GM23338 (cell line): Measurements from ENCODE around the gene RPN2. TPM values are rescaled to one million over a fixed set of nuclear protein-coding genes. Genes with fewer than 3 reads are reported as not detected.

Experiments used
- ATAC-seq: fragments of 200-7000 bp; cut with Tn5 transposase; 3 replicates; pipeline ENCODE4 v1.9.1; 2020
- DNase-seq: peaks from one replicate; pipeline ENCODE4 v3.0.0-alpha.2; 2015; ENCODE audit warnings: low spot score
- H2AFZ ChIP-seq: fragments of 200-600 bp; sonication (generic); 2 replicates; pipeline ENCODE4 v1.8.0; 2016; ENCODE audit warnings: antibody characterized with exemption, mild to moderate bottlenecking, moderate library complexity
- H3F3A ChIP-seq: fragments of 200-600 bp; sonication (generic); replicated peaks from 2 replicates; pipeline ENCODE4 v1.8.0; 2017; ENCODE audit warnings: antibody characterized with exemption, mixed run types, low read depth
- H3K27ac ChIP-seq: fragments of 200-600 bp; sonication (generic); 2 replicates; pipeline ENCODE4 v1.6.1; 2016; ENCODE audit warnings: low read depth
- H3K27me3 ChIP-seq: fragments of 200-600 bp; sonication (generic); 2 replicates; pipeline ENCODE4 v1.8.0; 2016; ENCODE audit warnings: mild to moderate bottlenecking, mixed run types, moderate library complexity; ENCODE audit not compliant: insufficient read depth
- H3K36me3 ChIP-seq: fragments of 200-600 bp; sonication (generic); 2 replicates; pipeline ENCODE4 v1.8.0; 2016; ENCODE audit warnings: mild to moderate bottlenecking; ENCODE audit not compliant: insufficient read depth
- H3K4me1 ChIP-seq: fragments of 200-600 bp; sonication (generic); 2 replicates; pipeline ENCODE4 v1.8.0; 2016; ENCODE audit warnings: mild to moderate bottlenecking, moderate library complexity; ENCODE audit not compliant: insufficient read depth
- H3K4me2 ChIP-seq: fragments of 200-600 bp; sonication (generic); 2 replicates; pipeline ENCODE4 v1.7.1; 2017; ENCODE audit warnings: mixed run types
- H3K4me3 ChIP-seq: fragments of 200-600 bp; sonication (generic); 2 replicates; pipeline ENCODE4 v1.6.1; 2016; ENCODE audit warnings: mixed run types
- H3K79me2 ChIP-seq: fragments of 200-600 bp; sonication (generic); replicated peaks from 2 replicates; pipeline ENCODE4 v1.8.0; 2017; ENCODE audit warnings: mild to moderate bottlenecking; ENCODE audit not compliant: insufficient read depth
- H3K9me2 ChIP-seq: fragments of 200-600 bp; sonication (generic); 2 replicates; pipeline ENCODE4 v1.8.0; 2017; ENCODE audit not compliant: insufficient read depth
- H4K20me1 ChIP-seq: fragments of 200-600 bp; sonication (generic); replicated peaks from 2 replicates; pipeline ENCODE4 v1.8.0; 2017; ENCODE audit warnings: mild to moderate bottlenecking; ENCODE audit not compliant: insufficient read depth
- H3K27ac Mint-ChIP-seq: 2 replicates; pipeline ENCODE4 v1.8.0; 2020; ENCODE audit warnings: inconsistent platforms, mild to moderate bottlenecking, moderate library complexity, mixed read lengths
- H3K27me3 Mint-ChIP-seq: 3 replicates; pipeline ENCODE4 v1.8.0; 2022; ENCODE audit warnings: low read depth, mild to moderate bottlenecking, moderate library complexity, mixed read lengths, inconsistent platforms; ENCODE audit not compliant: insufficient read depth, poor library complexity
- H3K36me3 Mint-ChIP-seq: 3 replicates; pipeline ENCODE4 v1.8.0; 2021; ENCODE audit warnings: low read depth, mild to moderate bottlenecking, inconsistent platforms, moderate library complexity, mixed read lengths
- H3K4me1 Mint-ChIP-seq: 3 replicates; pipeline ENCODE4 v1.8.0; 2020; ENCODE audit warnings: mild to moderate bottlenecking, inconsistent platforms, mixed read lengths
- H3K4me3 Mint-ChIP-seq: 3 replicates; pipeline ENCODE4 v1.8.0; 2021; ENCODE audit warnings: moderate library complexity, mild to moderate bottlenecking, inconsistent platforms, mixed read lengths
- H3K9me3 Mint-ChIP-seq: 3 replicates; pipeline ENCODE4 v1.8.0; 2020; ENCODE audit warnings: moderate library complexity, mild to moderate bottlenecking, inconsistent platforms, mixed read lengths
- CREB1 ChIP-seq: fragments of 250-450 bp; sonication (Bioruptor Pico); IDR thresholded peaks from 2 replicates; pipeline ENCODE4 v1.5.0; 2020; ENCODE audit warnings: low read depth, mild to moderate bottlenecking, moderate library complexity
- CTCF ChIP-seq, 2 experiments: fragments of 200-600 bp in 1 of 2; sonication (generic) in 1 of 2; conservative IDR thresholded peaks; 2 replicates each; pipeline versions ENCODE4 v1.5.1 to v1.6.1; 2016 to 2017; ENCODE audit warnings: antibody characterized with exemption in 2 of 2, low read depth in 2 of 2, mild to moderate bottlenecking in 2 of 2, moderate library complexity in 1 of 2
- EZH2 ChIP-seq: fragments of 200-600 bp; sonication (generic); IDR thresholded peaks from one replicate; pipeline ENCODE4 v1.8.0; 2017; ENCODE audit warnings: antibody characterized with exemption, mild to moderate bottlenecking, low read depth; ENCODE audit not compliant: unreplicated experiment
- EZH2phosphoT487 ChIP-seq: fragments of 200-600 bp; sonication (generic); IDR thresholded peaks from one replicate; pipeline ENCODE4 v1.8.1; 2018; ENCODE audit warnings: antibody characterized with exemption; ENCODE audit not compliant: unreplicated experiment
- NANOG ChIP-seq: IDR thresholded peaks from 2 replicates; pipeline ENCODE4 v1.6.1; 2016; ENCODE audit warnings: antibody characterized with exemption, borderline replicate concordance
- POLR2AphosphoS5 ChIP-seq: IDR thresholded peaks from 2 replicates; pipeline ENCODE4 v1.6.1; 2016; ENCODE audit warnings: antibody characterized with exemption, low read depth
- STAT1 ChIP-seq: IDR thresholded peaks from one replicate; pipeline ENCODE4 v1.6.1; 2016; ENCODE audit warnings: antibody characterized with exemption; ENCODE audit not compliant: unreplicated experiment
- ZNF114 ChIP-seq: fragments of 250-450 bp; sonication (Bioruptor Pico); IDR thresholded peaks from 2 replicates; pipeline ENCODE4 v1.5.0; 2020; ENCODE audit warnings: mild to moderate bottlenecking, moderate library complexity
- ZNF331 ChIP-seq: fragments of 250-450 bp; sonication (Bioruptor Pico); IDR thresholded peaks from 2 replicates; pipeline ENCODE4 v1.5.0; 2020; ENCODE audit warnings: low read depth, mild to moderate bottlenecking, moderate library complexity
- polyA plus RNA-seq: library from polyadenylated mRNA; unstranded; fragments of >200 nt; fragmentation: Nextera tagmentation; extraction: Ambion mirVana; gene quantifications from 2 replicates; pipeline ENCODE4 v1.2.1, GENCODE V29; 2016
- total RNA-seq: library from RNA; depleted of rRNA; stranded (reverse); fragments of >200 nt; shearing (Covaris generic); gene quantifications from 2 replicates; pipeline ENCODE4 v1.2.3, GENCODE V29; 2014
- TF ChIP-seq, protein P1 (sequence below): IDR thresholded peaks from 2 replicates; pipeline ENCODE4 v1.6.1; 2016; ENCODE audit warnings: antibody characterized with exemption
- TF ChIP-seq, protein P2 (sequence below): IDR thresholded peaks from one replicate; pipeline ENCODE4 v1.6.1; 2018; ENCODE audit warnings: antibody characterized with exemption; ENCODE audit not compliant: unreplicated experiment
- TF ChIP-seq, protein P3 (sequence below): fragments of 250-450 bp; sonication (Bioruptor Pico); IDR thresholded peaks from 2 replicates; pipeline ENCODE4 v1.5.0; 2020; ENCODE audit warnings: mild to moderate bottlenecking, moderate library complexity

Gene RPN2
- total and polyA plus RNA-seq, 2 experiments from 2014 or later = 244 to 302 TPM

DNA sequence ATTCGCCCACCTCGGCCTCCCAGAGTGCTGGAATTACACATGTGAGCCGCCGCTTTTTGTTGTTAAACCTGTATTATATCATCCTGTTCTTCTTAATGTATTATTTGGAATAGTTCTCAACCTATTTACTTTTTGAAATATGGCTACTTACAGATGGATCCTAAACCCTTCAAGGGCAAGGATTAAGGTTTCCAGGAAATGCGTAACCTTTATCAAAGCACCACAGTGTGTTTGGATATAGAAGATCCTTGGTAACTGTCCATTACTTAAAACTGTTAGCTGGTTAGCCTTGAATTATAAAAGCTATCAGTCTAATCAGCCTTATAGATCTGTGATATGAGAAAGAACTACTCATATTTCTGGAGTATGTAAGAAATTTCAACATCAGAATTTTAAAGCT is 12.3 kb upstream of the RPN2 start:
- no peaks in the 10 kb centered on the region for H3K9me2 ChIP-seq
- H3K27ac ChIP-seq = no peak overlapping the region
- H3K36me3 Mint-ChIP-seq = no peaks in the 10 kb centered on the region
- H3K4me1 ChIP-seq = no peaks in the 10 kb centered on the region
- H3K36me3 ChIP-seq = no peaks in the 10 kb centered on the region
- no peak overlapping the region for H3K4me3 ChIP-seq
- H3K79me2 ChIP-seq = no peaks in the 10 kb centered on the region
- H3K4me2 ChIP-seq = no peak overlapping the region
- peaks cover 2% of the 10 kb centered on the region for H3K27me3 Mint-ChIP-seq
- no peaks in the 10 kb centered on the region for H3K27me3 ChIP-seq
- H3K4me3 Mint-ChIP-seq = no peak overlapping the region
- H3K27ac Mint-ChIP-seq = no peak overlapping the region
- no peak for TF ChIP-seq EZH2phosphoT487
- TF ChIP-seq POLR2AphosphoS5 = no peak
- TF ChIP-seq CREB1 (CRISPR knock-in tag) = no peak
- no peak for TF ChIP-seq ZNF331 (CRISPR knock-in tag)
- no peak for TF ChIP-seq CTCF (conservative IDR thresholded peaks at IDR 0.05; ENCODE audit: low read depth in 2 of 2)
- TF ChIP-seq EZH2 = no peak
- TF ChIP-seq, protein P1, sequence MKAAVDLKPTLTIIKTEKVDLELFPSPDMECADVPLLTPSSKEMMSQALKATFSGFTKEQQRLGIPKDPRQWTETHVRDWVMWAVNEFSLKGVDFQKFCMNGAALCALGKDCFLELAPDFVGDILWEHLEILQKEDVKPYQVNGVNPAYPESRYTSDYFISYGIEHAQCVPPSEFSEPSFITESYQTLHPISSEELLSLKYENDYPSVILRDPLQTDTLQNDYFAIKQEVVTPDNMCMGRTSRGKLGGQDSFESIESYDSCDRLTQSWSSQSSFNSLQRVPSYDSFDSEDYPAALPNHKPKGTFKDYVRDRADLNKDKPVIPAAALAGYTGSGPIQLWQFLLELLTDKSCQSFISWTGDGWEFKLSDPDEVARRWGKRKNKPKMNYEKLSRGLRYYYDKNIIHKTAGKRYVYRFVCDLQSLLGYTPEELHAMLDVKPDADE = no peak
- TF ChIP-seq, protein P2, sequence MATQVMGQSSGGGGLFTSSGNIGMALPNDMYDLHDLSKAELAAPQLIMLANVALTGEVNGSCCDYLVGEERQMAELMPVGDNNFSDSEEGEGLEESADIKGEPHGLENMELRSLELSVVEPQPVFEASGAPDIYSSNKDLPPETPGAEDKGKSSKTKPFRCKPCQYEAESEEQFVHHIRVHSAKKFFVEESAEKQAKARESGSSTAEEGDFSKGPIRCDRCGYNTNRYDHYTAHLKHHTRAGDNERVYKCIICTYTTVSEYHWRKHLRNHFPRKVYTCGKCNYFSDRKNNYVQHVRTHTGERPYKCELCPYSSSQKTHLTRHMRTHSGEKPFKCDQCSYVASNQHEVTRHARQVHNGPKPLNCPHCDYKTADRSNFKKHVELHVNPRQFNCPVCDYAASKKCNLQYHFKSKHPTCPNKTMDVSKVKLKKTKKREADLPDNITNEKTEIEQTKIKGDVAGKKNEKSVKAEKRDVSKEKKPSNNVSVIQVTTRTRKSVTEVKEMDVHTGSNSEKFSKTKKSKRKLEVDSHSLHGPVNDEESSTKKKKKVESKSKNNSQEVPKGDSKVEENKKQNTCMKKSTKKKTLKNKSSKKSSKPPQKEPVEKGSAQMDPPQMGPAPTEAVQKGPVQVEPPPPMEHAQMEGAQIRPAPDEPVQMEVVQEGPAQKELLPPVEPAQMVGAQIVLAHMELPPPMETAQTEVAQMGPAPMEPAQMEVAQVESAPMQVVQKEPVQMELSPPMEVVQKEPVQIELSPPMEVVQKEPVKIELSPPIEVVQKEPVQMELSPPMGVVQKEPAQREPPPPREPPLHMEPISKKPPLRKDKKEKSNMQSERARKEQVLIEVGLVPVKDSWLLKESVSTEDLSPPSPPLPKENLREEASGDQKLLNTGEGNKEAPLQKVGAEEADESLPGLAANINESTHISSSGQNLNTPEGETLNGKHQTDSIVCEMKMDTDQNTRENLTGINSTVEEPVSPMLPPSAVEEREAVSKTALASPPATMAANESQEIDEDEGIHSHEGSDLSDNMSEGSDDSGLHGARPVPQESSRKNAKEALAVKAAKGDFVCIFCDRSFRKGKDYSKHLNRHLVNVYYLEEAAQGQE = no peak
- no peak for TF ChIP-seq ZNF114 (CRISPR knock-in tag)
- TF ChIP-seq NANOG = no peak
- no peak for TF ChIP-seq STAT1
- TF ChIP-seq, protein P3, sequence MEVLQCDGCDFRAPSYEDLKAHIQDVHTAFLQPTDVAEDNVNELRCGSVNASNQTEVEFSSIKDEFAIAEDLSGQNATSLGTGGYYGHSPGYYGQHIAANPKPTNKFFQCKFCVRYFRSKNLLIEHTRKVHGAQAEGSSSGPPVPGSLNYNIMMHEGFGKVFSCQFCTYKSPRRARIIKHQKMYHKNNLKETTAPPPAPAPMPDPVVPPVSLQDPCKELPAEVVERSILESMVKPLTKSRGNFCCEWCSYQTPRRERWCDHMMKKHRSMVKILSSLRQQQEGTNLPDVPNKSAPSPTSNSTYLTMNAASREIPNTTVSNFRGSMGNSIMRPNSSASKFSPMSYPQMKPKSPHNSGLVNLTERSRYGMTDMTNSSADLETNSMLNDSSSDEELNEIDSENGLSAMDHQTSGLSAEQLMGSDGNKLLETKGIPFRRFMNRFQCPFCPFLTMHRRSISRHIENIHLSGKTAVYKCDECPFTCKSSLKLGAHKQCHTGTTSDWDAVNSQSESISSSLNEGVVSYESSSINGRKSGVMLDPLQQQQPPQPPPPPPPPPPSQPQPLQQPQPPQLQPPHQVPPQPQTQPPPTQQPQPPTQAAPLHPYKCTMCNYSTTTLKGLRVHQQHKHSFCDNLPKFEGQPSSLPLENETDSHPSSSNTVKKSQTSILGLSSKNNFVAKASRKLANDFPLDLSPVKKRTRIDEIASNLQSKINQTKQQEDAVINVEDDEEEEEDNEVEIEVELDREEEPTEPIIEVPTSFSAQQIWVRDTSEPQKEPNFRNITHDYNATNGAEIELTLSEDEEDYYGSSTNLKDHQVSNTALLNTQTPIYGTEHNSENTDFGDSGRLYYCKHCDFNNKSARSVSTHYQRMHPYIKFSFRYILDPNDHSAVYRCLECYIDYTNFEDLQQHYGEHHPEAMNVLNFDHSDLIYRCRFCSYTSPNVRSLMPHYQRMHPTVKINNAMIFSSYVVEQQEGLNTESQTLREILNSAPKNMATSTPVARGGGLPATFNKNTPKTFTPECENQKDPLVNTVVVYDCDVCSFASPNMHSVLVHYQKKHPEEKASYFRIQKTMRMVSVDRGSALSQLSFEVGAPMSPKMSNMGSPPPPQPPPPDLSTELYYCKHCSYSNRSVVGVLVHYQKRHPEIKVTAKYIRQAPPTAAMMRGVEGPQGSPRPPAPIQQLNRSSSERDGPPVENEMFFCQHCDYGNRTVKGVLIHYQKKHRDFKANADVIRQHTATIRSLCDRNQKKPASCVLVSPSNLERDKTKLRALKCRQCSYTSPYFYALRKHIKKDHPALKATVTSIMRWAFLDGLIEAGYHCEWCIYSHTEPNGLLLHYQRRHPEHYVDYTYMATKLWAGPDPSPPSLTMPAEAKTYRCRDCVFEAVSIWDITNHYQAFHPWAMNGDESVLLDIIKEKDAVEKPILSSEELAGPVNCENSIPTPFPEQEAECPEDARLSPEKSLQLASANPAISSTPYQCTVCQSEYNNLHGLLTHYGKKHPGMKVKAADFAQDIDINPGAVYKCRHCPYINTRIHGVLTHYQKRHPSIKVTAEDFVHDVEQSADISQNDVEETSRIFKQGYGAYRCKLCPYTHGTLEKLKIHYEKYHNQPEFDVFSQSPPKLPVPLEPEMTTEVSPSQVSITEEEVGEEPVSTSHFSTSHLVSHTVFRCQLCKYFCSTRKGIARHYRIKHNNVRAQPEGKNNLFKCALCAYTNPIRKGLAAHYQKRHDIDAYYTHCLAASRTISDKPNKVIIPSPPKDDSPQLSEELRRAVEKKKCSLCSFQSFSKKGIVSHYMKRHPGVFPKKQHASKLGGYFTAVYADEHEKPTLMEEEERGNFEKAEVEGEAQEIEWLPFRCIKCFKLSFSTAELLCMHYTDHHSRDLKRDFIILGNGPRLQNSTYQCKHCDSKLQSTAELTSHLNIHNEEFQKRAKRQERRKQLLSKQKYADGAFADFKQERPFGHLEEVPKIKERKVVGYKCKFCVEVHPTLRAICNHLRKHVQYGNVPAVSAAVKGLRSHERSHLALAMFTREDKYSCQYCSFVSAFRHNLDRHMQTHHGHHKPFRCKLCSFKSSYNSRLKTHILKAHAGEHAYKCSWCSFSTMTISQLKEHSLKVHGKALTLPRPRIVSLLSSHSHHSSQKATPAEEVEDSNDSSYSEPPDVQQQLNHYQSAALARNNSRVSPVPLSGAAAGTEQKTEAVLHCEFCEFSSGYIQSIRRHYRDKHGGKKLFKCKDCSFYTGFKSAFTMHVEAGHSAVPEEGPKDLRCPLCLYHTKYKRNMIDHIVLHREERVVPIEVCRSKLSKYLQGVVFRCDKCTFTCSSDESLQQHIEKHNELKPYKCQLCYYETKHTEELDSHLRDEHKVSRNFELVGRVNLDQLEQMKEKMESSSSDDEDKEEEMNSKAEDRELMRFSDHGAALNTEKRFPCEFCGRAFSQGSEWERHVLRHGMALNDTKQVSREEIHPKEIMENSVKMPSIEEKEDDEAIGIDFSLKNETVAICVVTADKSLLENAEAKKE (CRISPR knock-in tag) = no peak
- H3F3A ChIP-seq = no peaks in the 10 kb centered on the region
- H2AFZ ChIP-seq = no peak overlapping the region
- ATAC-seq (no peak), DNase-seq (no peak)
- no peaks in the 10 kb centered on the region for H3K9me3 Mint-ChIP-seq
- no peaks in the 10 kb centered on the region for H4K20me1 ChIP-seq
- no peaks in the 10 kb centered on the region for H3K4me1 Mint-ChIP-seq
